Measurements from ENCODE around the gene PTPRN2. TPM values are rescaled to one million over a fixed set of nuclear protein-coding genes. Genes with fewer than 3 reads are reported as not detected.

PTPRN2 gene
- total RNA-seq, 1 donor from 2014 or later, result 1.8 TPM

DNA sequence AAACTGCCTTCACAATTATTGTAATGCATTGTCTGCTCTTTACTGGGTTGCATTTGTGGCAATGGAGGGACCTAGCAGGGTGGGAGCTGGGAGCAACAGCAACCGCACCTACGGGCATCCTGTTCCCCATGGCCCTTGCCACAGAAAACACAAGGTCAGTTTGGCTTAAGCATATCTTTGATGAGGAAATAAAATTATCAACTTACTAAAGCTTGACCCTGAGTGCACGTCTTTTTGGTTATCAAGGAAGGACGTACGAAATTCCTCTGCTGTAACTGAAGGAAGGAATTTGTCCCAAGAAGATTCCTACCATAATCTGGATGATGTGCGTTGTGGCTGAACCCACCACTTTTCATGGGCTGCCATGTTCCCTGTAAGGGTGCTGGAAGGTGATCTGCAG lies 19.9 kb upstream of the PTPRN2 start:
- no peak overlapping the region for H3K27ac Mint-ChIP-seq
- H3K4me3 Mint-ChIP-seq, result no peak overlapping the region
- H3K4me1 Mint-ChIP-seq, result peaks cover 14% of the 10 kb centered on the region
- ChIA-PET CTCF (no interaction called here), POLR2A (no interaction called here)
- TF ChIP-seq, protein P1, sequence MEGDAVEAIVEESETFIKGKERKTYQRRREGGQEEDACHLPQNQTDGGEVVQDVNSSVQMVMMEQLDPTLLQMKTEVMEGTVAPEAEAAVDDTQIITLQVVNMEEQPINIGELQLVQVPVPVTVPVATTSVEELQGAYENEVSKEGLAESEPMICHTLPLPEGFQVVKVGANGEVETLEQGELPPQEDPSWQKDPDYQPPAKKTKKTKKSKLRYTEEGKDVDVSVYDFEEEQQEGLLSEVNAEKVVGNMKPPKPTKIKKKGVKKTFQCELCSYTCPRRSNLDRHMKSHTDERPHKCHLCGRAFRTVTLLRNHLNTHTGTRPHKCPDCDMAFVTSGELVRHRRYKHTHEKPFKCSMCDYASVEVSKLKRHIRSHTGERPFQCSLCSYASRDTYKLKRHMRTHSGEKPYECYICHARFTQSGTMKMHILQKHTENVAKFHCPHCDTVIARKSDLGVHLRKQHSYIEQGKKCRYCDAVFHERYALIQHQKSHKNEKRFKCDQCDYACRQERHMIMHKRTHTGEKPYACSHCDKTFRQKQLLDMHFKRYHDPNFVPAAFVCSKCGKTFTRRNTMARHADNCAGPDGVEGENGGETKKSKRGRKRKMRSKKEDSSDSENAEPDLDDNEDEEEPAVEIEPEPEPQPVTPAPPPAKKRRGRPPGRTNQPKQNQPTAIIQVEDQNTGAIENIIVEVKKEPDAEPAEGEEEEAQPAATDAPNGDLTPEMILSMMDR (IDR thresholded peaks at IDR 0.05), result no peak
- H3K36me3 Mint-ChIP-seq (ENCODE audit: low read depth), result no peaks in the 10 kb centered on the region
- intact Hi-C loops (cut with micrococcal nuclease), result no loop called here
- no peak for DNase-seq
- H3K9me3 Mint-ChIP-seq, result no peaks in the 10 kb centered on the region
- H3K27me3 Mint-ChIP-seq, result no peaks in the 10 kb centered on the region
- ATAC-seq (ENCODE audit: low read depth), result no peak

DNA sequence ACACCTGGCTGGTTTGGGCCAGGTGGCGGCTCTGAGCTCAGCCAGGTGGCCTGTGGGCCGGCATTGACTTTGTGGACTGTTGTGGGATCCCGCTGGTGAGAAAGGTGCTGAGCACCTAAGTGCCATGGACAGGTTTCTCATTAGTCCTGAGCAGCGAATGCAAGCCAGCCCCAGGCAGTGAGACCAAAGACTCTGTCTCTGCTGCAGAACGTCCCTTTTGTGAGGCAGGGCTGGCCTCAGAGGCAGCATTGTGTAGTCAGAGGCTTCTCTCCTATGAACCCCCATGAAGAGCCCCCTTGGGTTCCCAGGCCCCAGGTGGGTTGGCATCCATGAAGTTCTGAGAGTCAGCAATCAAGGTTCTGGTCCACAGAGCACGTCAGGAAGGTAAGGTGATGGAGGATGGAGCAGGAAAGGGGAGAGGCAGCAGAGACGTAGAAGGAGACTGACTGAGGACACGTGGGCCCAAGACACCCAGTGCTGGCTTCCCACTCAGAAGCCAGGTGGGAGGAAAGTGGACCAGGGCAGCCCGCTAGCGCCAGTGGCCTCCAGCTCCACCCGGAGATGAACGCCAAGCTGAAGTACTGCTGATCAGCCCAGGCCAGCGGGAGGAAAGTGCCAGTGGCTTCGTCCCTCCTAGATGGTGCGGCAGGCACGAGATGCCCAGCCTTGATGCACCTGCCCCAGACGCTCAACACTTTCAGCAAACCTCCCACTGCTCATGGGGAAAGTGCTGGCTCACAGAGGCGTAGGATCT lies 19.2 kb upstream of the PTPRN2 start:
- Mint-ChIP-seq H3K27ac (no peak overlapping the region), H3K36me3 (ENCODE audit: low read depth) (no peaks in the 10 kb centered on the region), H3K4me3 (no peak overlapping the region), H3K4me1 (peaks cover 10% of the 10 kb centered on the region), H3K9me3 (no peaks in the 10 kb centered on the region), H3K27me3 (no peaks in the 10 kb centered on the region)
- CTCF ChIA-PET, result no interaction called here
- TF ChIP-seq, protein P1 (IDR thresholded peaks at IDR 0.05), result no peak
- DNase-seq (no peak), ATAC-seq (ENCODE audit: low read depth) (no peak)
- POLR2A ChIA-PET, result no interaction called here
- intact Hi-C loops (cut with micrococcal nuclease), result no loop called here

DNA sequence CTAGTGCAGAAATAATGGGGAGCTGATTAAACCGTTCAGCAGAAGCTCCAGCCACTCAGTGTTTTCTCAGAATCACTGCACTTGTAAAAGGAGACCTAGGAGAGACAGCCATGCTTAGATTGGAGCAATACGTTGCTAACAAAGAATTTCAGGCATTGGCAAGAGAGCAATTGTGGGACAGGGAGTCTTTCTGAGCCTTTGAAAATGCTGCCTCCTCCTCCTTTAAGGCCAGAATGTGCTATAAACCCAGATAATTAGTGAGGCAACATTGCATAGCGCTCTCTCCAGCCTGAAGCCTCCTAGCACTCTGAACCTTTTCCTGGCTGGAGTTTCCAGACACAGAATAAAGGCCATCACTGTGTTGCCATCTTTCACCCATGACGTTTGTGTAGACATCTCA lies 18.5 kb upstream of the PTPRN2 start:
- ATAC-seq (ENCODE audit: low read depth) (no peak), DNase-seq (no peak)
- intact Hi-C loops (cut with micrococcal nuclease), result no loop called here
- Mint-ChIP-seq H3K9me3 (no peaks in the 10 kb centered on the region), H3K4me1 (peaks cover 3% of the 10 kb centered on the region), H3K27me3 (no peaks in the 10 kb centered on the region), H3K36me3 (ENCODE audit: low read depth) (no peaks in the 10 kb centered on the region), H3K27ac (no peak overlapping the region), H3K4me3 (no peak overlapping the region)
- TF ChIP-seq, protein P1 (IDR thresholded peaks at IDR 0.05), result no peak
- POLR2A ChIA-PET, result no interaction called here
- CTCF ChIA-PET, result no interaction called here

DNA sequence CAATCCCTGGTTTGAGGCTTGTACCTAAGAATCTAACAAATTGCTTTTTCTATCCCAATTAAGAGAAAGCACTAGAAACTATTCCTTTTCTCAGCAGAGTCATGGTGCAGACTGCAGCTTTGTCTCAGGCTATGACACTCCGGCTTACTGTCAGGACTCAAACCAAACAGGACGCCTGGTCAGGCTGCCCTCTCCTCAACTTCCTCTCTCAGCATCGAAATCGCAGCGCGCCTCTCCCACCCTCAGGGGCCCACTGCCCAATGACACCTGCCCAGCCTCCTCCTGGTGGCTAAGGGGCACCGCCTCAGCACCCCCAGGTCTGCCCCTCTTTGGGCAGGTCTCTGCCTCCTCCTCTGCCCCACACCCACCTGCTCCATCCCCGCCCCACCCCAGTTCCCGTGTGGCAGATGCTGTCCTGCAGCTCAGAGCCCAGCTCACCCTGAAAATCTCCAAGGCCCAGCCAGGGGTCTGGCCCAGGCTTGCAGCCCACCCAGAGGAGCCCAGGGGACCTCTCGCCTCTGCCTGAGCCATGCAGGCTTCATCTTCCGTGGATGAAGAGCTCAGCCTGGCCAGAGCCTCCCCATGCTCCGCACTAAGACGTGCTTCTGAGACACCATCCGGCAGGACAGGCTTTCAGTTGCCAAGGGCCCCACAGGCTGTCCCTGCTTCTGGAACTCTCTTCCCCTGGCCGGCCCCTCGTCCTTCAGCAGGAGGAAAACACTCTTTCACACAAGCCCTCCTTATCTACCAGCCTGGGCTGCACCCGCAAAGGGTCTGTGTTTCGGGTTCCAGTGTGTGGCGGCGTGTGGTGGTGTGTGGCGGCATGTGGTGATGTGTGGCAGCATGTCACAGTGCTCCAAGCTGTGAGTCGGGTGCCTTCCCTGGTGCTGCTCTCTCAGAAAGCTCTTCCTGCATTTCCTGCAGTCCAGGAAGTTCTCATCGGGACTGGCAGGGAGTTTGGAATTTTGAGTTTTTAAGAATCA lies 16.4 kb upstream of the PTPRN2 start:
- ATAC-seq (ENCODE audit: low read depth) (no peak), DNase-seq (no peak)
- Mint-ChIP-seq H3K4me3 (no peak overlapping the region), H3K4me1 (peaks cover 3% of the 10 kb centered on the region), H3K9me3 (no peaks in the 10 kb centered on the region), H3K27ac (no peak overlapping the region), H3K36me3 (ENCODE audit: low read depth) (no peaks in the 10 kb centered on the region), H3K27me3 (no peaks in the 10 kb centered on the region)
- CTCF ChIA-PET, result no interaction called here
- POLR2A ChIA-PET, result no interaction called here
- intact Hi-C loops (cut with micrococcal nuclease), result no loop called here
- TF ChIP-seq, protein P1 (IDR thresholded peaks at IDR 0.05), result no peak
